Stimulated activated CD8-positive, alpha-beta memory T cell treated with anti-CD3 and anti-CD28 coated beads, Interleukin-12 subunit alpha, Interleukin-12 subunit beta, amount 100 ng/mL, for 24 hours (primary cell): Measurements from ENCODE around the gene GPC6.
"Not testable (repeated sequence)": the region's sequence is repeated elsewhere in the genome, so short reads cannot be mapped to it uniquely, and the experiment has no call there.

Source experiments
- DNase-seq: peaks from one replicate; pipeline ENCODE4 v3.0.0-alpha.2; 2020; ENCODE audit errors: extremely low read depth

Gene GPC6

DNA sequence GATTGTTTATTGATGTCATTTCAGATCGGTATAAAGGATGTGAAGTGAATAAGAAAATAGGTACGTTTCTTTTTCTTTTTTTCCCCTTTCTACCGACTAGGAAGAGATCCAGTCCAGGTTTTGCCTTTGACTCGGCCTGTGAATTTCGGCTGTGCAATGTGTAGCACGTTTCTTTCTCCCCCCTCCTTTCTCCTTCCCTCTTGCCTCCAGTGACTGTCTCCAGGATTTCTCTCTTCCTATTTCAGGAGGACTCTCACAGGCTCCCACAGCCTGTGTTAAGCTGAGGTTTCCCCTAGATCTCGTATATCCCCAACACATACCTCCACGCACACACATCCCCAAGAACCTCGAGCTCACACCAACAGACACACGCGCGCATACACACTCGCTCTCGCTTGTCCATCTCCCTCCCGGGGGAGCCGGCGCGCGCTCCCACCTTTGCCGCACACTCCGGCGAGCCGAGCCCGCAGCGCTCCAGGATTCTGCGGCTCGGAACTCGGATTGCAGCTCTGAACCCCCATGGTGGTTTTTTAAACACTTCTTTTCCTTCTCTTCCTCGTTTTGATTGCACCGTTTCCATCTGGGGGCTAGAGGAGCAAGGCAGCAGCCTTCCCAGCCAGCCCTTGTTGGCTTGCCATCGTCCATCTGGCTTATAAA lies at the start of gene GPC6:
Gene GPC6, plus strand, starts transcription at position 185 of the 657 bp plus-strand sequence.
- DNase-seq, result no peak

DNA sequence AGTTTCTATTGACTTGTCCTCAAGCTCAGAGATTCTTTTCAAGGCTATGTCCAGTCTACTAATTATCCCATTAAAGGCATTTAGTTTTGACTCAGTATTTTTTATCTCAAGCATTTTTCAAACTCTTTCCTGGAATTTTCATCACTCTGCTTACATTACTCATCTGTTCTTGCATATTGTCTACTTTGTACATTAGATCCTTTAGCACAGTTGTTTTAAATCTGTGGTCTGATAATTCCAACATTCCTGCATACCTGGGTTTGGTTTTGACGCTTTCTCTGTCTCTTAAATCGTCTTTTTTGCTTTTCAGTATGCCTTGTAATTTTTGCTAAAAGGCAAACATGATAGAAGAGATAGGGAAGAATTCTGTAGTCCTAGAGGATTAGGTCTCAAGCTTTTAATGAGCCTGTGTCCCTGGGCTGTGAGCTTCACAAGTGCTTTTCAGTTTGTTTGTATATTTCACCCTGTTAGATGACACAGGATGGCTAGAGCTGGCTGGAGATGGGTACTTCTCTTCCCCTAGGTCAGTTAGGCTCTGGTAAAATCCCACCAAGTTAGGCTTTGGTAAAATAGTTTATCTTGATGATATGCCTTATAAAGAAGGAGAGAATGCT lies 46.1 kb upstream of the GPC6 start:
- DNase-seq, result no peak

DNA sequence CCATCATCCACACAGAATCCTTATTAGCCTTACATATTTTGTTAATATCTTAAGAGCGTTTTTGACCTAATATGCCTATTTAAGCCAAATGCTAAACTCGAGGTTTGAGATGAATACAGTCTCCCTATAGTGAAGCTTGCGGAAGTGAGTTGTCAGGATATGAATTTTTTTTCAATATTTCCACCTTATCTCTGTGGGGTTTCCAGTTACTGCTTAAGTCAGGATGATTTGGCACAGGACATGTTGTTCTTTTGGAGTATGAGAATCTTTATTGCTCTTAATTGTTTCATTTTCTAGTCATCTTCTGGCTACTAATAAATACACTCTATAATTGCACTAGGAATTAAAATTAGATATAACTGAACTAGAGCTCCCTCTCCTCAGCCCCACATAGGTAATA lies 44.2 kb upstream of the GPC6 start:
- no peak for DNase-seq

DNA sequence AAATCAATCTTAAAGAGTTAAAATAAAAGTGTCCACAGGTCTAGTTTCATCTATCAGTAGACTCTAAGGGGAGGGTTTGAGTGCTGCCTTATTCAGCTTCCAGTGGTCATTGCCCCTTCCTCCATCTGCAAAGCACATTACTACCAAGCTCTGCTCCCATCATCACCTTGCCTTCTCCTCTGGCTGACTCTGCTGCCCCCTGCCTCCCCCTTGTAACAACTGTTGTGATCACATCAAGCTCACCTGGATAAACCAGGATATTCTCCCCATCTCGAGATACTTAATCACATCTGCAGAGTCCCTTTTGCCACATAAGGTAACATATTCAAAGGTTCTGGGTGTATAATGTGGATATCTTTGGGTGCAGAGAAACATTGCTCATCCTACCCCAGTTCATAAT lies 43.3 kb upstream of the GPC6 start:
- no peak for DNase-seq

DNA sequence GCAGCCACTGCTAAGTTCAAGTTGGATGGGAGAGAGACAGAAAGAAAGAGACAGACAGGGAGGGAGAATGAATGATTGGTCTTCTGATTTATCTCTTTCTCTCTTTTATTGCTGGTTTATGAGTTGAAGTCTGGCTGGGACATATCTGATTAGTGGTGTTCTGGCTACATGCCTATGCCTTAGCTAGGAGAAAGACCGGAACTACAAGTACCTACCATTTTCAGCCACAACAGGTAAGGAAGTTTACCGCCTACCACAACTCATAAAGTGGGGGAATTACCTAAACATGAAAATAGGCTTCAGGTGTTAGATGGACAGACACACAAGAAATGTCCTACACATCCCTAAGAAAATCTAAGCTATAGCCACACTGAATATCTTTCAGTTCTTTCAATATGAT lies 36.6 kb upstream of the GPC6 start:
- no peak for DNase-seq

- no peak for DNase-seq
Measured at GRCh38 chr13:93193682-93194081, 32.9 kb upstream of the GPC6 start.

DNA sequence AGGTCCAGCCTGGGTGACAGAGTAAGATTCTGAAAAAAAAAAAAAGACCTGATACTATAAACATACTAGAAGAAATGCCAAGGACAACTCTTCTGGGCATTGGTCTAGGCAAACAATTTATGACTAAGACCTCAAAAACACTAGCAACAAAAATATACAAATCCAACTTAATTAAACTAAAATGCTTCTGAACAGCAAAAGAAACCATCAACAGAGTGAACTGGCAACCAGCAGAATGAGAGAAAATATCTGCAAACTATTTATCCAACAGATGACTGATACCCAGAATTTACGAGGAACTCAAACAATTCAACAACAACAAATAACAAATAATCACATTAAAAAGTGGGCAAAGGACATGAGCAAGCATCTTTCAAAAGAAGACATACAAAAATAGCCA lies 26.8 kb upstream of the GPC6 start:
- no peak for DNase-seq

DNA sequence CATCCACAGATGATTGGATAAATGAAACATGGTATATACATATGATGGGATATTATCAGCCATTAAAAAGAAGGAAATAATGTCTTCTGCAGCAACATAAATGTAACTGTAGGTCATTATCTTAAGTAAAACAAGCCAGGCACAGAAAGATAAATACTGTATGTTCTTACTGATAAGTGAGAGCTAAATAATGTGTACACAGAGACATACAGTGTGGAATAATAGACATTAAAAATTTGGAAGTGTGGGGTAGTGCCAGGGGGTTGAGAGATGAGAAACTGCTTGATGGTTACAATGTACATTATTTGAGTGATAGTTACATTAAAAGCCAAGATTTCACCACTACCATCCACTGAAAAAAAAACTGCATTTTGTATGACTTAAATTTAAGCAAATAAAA lies 26.0 kb upstream of the GPC6 start:
- no peak for DNase-seq

- DNase-seq, result no peak
Measured at GRCh38 chr13:93201992-93202558, 24.5 kb upstream of the GPC6 start.

- not testable (repeated sequence) for DNase-seq
Measured at GRCh38 chr13:93206778-93207392, 19.7 kb upstream of the GPC6 start.

GRCh38 chr13:93216122-93216521 lies 10.5 kb upstream of the GPC6 start:
- no peak for DNase-seq

GRCh38 chr13:93217721-93218261 lies 8.8 kb upstream of the GPC6 start:
- DNase-seq, result no peak

DNA sequence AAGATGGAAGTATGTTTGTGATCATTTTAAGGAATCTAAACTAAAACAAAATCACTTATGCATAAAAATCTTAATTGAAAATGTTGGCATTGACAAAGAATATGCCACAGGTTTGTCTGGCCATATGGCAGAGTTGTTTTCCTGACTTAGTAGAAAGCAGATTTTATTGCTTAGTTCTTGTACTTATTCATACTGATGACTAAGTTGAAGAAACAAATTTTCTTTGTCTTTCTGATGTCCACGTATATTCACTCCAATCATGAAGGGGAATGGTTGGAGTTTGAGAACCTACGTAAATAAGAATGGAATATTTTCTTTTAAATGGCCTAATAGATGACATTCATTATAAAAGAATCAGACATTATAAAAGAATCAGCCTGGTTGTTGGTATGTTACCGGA lies 8.0 kb upstream of the GPC6 start:
- DNase-seq, result no peak

GRCh38 chr13:93220073-93220472 lies 6.5 kb upstream of the GPC6 start:
- no peak for DNase-seq

GRCh38 chr13:93222976-93223375 lies 3.6 kb upstream of the GPC6 start:
- no peak for DNase-seq

- no peak for DNase-seq
Measured at GRCh38 chr13:93224535-93224934, 2.1 kb upstream of the GPC6 start.

- DNase-seq, result no peak
Measured at GRCh38 chr13:93225610-93226009, 997 bp upstream of the GPC6 start.

DNA sequence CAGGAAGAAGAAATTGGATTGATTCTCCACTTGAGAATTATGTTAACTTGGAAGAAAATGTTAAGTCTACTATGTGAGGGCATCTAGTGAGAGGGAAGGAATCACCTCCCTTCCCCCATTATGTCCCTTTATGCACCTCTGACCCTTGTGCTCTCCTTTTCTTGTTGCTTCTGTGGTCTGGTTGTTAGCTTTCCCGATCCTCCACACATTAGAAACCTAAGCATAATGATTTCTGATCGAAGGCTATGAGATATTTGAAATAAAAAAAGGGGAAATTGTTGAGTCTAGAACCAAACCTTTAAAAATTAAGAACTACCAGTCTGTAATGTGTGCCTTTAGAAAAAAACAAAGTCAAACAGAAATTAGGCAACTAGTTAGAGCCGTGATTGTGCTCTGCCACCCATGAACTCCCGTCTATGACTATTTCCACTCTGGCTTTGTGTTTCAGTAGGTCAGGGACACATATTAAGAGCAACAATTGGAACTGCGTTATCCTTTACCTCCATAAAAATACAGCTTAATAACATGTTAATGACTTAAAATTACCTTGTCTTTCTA lies 463 bp upstream of the GPC6 start:
- no peak for DNase-seq

- DNase-seq, result no peak
Measured at GRCh38 chr13:93227280-93227877, 772 bp downstream of the GPC6 start.

DNA sequence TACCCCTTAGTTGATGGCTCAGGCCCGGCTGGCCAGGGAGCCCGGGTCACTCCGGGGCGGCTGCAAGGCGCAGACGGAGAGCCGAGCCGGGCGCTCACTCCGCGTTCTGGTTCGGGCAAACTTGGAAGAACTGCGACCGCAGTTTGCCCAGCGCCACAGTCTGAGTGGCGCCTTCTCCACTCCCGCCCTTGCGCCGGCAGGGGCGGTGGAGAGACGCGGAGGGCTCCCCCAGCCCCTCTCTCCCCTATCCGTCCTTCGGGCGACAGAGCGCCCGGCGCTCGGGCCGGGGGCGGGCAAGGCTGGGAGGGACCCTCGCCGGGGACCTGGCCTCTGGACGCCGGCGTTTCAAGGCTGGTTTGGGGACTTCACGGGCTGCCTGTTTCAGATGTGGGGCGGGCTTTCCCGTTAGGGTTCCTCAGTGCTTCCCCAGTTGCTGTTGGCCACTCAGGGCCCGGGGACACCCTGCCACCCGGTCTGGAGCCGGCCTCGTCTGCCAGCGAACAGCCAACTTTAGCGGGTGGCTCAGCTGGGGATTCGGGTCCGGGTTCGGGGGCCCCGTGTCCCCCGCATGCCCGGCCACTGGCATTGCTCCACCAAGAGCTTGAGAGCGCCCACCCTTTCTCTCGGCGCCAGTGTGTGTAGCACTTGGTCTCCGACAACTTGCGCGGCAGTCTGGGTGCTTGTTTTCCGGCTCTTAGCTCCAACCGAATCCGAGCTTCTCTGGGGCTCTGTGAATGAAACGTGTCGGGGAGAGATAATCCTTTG lies 1.5 kb downstream of the GPC6 start:
- no peak for DNase-seq

DNA sequence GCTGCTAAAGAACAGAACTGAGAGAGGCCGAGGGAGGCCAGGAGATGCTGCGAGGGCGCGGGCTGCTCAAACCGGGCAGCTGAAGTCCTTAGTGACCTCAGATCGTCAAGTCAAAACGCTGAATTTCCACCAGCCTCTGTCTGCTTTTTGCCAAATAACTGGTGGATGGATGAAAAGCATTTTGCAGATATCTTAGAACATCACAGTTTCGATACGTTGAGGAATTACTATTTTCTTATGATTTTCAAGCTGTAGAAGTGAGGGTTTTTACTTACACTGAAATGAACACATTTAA lies 2.0 kb downstream of the GPC6 start:
- no peak for DNase-seq
